Neuron (in vitro differentiated cells): ENCODE data around the gene VPS4A.
"Not testable (repeated sequence)": the region's sequence is repeated elsewhere in the genome, so short reads cannot be mapped to it uniquely, and the experiment has no call there.

ENCODE experiments used
- H2AFZ ChIP-seq: one replicate; pipeline ENCODE4 v1.6.1; 2013; ENCODE audit warnings: low read depth, mild to moderate bottlenecking, inconsistent platforms, low read length, moderate library complexity
- H3K27me3 ChIP-seq: one replicate; pipeline ENCODE4 v1.6.1; 2013; ENCODE audit warnings: low read length; ENCODE audit not compliant: insufficient read depth
- H3K36me3 ChIP-seq: one replicate; pipeline ENCODE4 v1.6.1; 2013; ENCODE audit warnings: low read length; ENCODE audit not compliant: insufficient read depth
- H3K4me1 ChIP-seq: one replicate; pipeline ENCODE4 v1.6.1; 2013; ENCODE audit warnings: low read length; ENCODE audit not compliant: insufficient read depth
- H3K4me3 ChIP-seq: 2 replicates; pipeline ENCODE4 v1.5.1; 2013; ENCODE audit warnings: mild to moderate bottlenecking, low read length, moderate library complexity
- H3K9me3 ChIP-seq: one replicate; pipeline ENCODE4 v1.6.1; 2013; ENCODE audit warnings: low read length

The VPS4A gene

GRCh38 chr16:69291657-69292056 lies 19.5 kb upstream of the VPS4A start:
- H2AFZ ChIP-seq, H3K4me1 ChIP-seq, H3K27me3 ChIP-seq, H3K9me3 ChIP-seq, H3K36me3 ChIP-seq, H3K4me3 ChIP-seq: not testable (repeated sequence)

- Histone ChIP-seq H3K36me3 (peaks cover 4% of the 10 kb centered on the region), H3K4me3 (no peak overlapping the region), H2AFZ (no peak overlapping the region), H3K4me1 (no peaks in the 10 kb centered on the region), H3K9me3 (no peaks in the 10 kb centered on the region), H3K27me3 (no peaks in the 10 kb centered on the region)
Measured at GRCh38 chr16:69293401-69293800, 17.7 kb upstream of the VPS4A start.

DNA sequence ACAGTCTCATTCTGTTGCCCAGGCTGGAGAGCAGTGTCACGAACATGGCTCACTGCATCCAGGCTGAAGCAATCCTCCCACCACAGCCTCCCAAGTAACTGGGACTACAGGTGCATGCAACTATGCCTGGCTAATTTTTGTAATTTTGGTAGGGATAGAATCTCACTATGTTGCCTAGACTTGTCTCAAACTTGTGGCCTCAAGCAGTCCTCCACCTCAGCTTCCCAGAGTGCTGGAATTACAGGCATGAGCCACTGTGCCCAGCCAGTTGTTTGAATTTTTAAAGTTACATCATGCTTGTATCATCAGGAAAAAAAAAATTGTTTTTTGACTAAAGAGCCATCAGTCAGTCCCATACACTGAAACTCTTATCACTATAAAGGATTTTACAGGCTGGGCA lies 17.1 kb upstream of the VPS4A start:
- no peak overlapping the region for H3K4me3 ChIP-seq
- no peaks in the 10 kb centered on the region for H3K9me3 ChIP-seq
- no peak overlapping the region for H2AFZ ChIP-seq
- no peaks in the 10 kb centered on the region for H3K4me1 ChIP-seq
- H3K36me3 ChIP-seq, result peaks cover 4% of the 10 kb centered on the region
- H3K27me3 ChIP-seq, result no peaks in the 10 kb centered on the region

DNA sequence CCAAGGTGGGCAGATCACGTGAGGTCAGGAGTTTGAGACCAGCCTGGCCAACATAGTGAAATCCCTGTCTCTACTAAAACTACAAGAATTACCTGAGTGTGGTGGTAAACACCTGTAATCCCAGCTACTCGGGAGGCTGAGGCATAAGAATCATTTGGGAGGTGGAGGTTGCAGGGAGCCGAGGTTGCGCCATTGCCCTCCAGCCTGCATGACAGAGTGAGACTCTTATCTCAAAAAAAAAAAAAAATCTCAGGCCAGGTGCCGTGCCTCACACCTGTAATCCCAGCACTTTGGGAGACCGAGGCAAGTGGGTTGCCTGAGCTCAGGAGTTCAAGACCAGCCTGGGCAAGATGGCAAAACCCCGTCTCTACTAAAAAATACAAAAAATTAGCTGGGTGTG lies 14.4 kb upstream of the VPS4A start:
- H3K4me1 ChIP-seq, H2AFZ ChIP-seq, H3K9me3 ChIP-seq, H3K27me3 ChIP-seq, H3K4me3 ChIP-seq: not testable (repeated sequence)
- H3K36me3 ChIP-seq, result peaks cover 24% of the 10 kb centered on the region

DNA sequence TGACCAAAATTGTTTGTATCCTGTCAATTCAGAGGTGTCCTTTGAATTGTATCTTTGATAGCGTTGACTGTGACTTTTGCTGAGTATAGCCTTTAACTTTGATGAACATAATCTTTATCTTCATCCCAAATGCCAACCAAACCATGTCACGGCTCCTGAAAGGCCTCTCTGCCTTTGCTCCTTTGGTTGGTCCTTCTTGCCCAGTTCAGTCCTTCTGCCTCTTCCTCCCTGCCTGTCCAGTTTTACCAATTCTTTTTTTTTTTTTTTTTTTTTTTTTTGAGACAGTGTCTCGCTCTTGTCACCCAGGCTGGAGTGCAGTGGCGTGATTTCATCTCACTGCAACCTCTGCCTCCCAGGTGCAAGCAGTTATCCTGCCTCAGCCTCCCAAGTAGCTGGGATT lies 12.9 kb upstream of the VPS4A start:
- no peaks in the 10 kb centered on the region for H3K9me3 ChIP-seq
- H2AFZ ChIP-seq, result no peak overlapping the region

GRCh38 chr16:69301187-69301586 lies 10.0 kb upstream of the VPS4A start:
- peaks cover 36% of the 10 kb centered on the region for H3K36me3 ChIP-seq
- no peaks in the 10 kb centered on the region for H3K27me3 ChIP-seq
- no peaks in the 10 kb centered on the region for H3K4me1 ChIP-seq
- H2AFZ ChIP-seq, result no peak overlapping the region
- no peaks in the 10 kb centered on the region for H3K9me3 ChIP-seq
- no peak overlapping the region for H3K4me3 ChIP-seq

More for the DNA sequence above, 12.9 kb upstream of the VPS4A start:
- Histone ChIP-seq H3K27me3 (no peaks in the 10 kb centered on the region), H3K36me3 (peaks cover 32% of the 10 kb centered on the region), H3K4me3 (no peak overlapping the region), H3K4me1 (no peaks in the 10 kb centered on the region)

DNA sequence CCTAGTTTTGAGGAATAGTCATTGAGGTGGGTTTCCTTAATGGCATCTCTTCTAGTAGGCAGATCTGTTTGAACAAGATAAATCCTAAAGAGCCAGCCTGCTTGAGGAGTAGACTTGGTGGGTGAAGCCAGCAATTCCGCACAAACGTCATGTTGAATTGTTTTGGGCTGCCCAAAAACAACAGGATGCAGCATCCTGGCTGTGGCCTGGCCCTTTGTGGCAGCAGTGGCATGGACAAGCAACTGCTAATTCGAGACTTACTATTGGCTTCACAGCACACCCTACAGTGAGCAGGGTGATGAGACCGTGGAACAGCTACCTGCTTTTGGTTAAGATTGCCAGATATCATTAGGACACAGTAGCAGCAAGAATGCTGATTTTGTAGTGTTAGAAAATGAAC lies 9.3 kb upstream of the VPS4A start:
- Histone ChIP-seq H3K27me3 (no peaks in the 10 kb centered on the region), H3K9me3 (no peaks in the 10 kb centered on the region), H2AFZ (no peak overlapping the region), H3K4me1 (no peaks in the 10 kb centered on the region), H3K36me3 (peaks cover 36% of the 10 kb centered on the region), H3K4me3 (no peak overlapping the region)

- H3K4me1 ChIP-seq, result no peaks in the 10 kb centered on the region
- H3K9me3 ChIP-seq, result no peaks in the 10 kb centered on the region
- no peak overlapping the region for H3K4me3 ChIP-seq
- no peak overlapping the region for H2AFZ ChIP-seq
- H3K36me3 ChIP-seq, result peaks cover 36% of the 10 kb centered on the region
- H3K27me3 ChIP-seq, result no peaks in the 10 kb centered on the region
Measured at GRCh38 chr16:69302301-69302700, 8.8 kb upstream of the VPS4A start.

DNA sequence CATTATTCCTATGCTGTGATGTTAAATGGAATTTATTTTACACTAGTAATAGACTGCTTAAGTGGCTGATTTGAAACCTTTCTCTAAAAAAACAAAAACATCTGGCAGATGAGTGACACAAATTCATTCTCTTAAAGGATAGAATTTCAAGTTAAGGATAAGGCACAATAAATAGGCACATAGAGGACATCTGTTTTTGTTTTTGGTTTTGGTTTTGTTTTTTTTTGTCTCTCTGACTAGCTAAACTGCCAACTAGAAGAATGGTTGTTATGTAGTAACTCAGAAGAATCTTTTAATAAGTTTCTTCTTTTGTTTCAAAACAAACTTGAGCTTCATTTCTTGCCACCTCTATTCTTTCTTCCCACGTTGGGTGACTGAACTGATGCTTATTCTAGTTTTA lies 5.1 kb upstream of the VPS4A start:
- Histone ChIP-seq H2AFZ (no peak overlapping the region), H3K4me3 (no peak overlapping the region), H3K36me3 (peaks cover 19% of the 10 kb centered on the region), H3K27me3 (no peaks in the 10 kb centered on the region), H3K9me3 (no peaks in the 10 kb centered on the region), H3K4me1 (no peaks in the 10 kb centered on the region)

GRCh38 chr16:69307091-69307490 lies 4.1 kb upstream of the VPS4A start:
- Histone ChIP-seq H3K27me3 (no peaks in the 10 kb centered on the region), H3K36me3 (peaks cover 9% of the 10 kb centered on the region), H3K9me3 (no peaks in the 10 kb centered on the region), H3K4me3 (no peak overlapping the region), H2AFZ (no peak overlapping the region), H3K4me1 (peaks cover 3% of the 10 kb centered on the region)

- peaks cover 6% of the 10 kb centered on the region for H3K4me1 ChIP-seq
- H2AFZ ChIP-seq, result no peak overlapping the region
- H3K27me3 ChIP-seq, result no peaks in the 10 kb centered on the region
- peaks cover 4% of the 10 kb centered on the region for H3K36me3 ChIP-seq
- no peak overlapping the region for H3K4me3 ChIP-seq
- no peaks in the 10 kb centered on the region for H3K9me3 ChIP-seq
Measured at GRCh38 chr16:69307856-69308255, 3.3 kb upstream of the VPS4A start.

GRCh38 chr16:69309316-69309715 lies 1.8 kb upstream of the VPS4A start:
- Histone ChIP-seq H3K9me3 (no peaks in the 10 kb centered on the region), H3K27me3 (no peaks in the 10 kb centered on the region), H2AFZ (no peak overlapping the region), H3K36me3 (peaks cover 12% of the 10 kb centered on the region), H3K4me3 (no peak overlapping the region), H3K4me1 (peaks cover 6% of the 10 kb centered on the region)

GRCh38 chr16:69311533-69312387 lies 610 bp downstream of the VPS4A start:
- peak overlapping the region; percentile 93 for H3K4me3 ChIP-seq
- peaks cover 6% of the 10 kb centered on the region for H3K4me1 ChIP-seq
- peaks cover 34% of the 10 kb centered on the region for H3K36me3 ChIP-seq
- H2AFZ ChIP-seq, result peak overlapping the region; percentile 93
- H3K9me3 ChIP-seq, result no peaks in the 10 kb centered on the region
- H3K27me3 ChIP-seq, result no peaks in the 10 kb centered on the region

GRCh38 chr16:69313469-69313868 lies 2.3 kb downstream of the VPS4A start:
- Histone ChIP-seq H3K4me1 (peaks cover 6% of the 10 kb centered on the region), H3K4me3 (no peak overlapping the region), H2AFZ (no peak overlapping the region), H3K36me3 (peaks cover 46% of the 10 kb centered on the region), H3K9me3 (no peaks in the 10 kb centered on the region), H3K27me3 (no peaks in the 10 kb centered on the region)
